ENCODE data around the gene TMEM59L. TPM values are rescaled to one million over a fixed set of nuclear protein-coding genes. Genes with fewer than 3 reads are reported as not detected.

Gene TMEM59L
- total and polyA plus RNA-seq, 5 donors from 2014 or later, result not detected

DNA sequence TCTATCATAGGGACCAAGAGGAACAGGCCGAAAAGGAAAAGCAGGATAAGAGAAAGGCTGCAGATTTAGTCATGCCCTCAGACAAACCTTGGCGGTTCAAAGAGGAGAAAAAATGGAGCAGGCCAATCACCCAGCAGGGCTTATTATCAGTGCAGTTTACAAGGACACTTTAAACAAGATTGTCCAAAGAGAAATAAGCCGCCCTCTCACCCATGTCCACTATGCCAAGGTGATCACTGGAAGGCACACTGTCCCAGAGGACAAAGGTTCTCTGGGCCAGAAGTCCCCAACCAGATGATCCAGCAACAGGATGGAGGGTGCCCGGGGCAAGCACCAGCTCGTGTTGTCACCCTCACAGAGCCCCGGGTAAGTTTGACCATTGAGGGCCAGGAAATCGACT, 32.4 kb upstream of the TMEM59L start:
- Histone ChIP-seq H3K9me3 (ENCODE audit: control insufficient read depth in 2 of 2, low read length in 2 of 2) (no peaks in the 10 kb centered on the region), H3K4me3 (ENCODE audit: low read depth, low read length) (no peak overlapping the region), H3K4me1 (ENCODE audit: control insufficient read depth, insufficient read depth, low read length, poor library complexity, severe bottlenecking) (no peaks in the 10 kb centered on the region), H3K27me3 (ENCODE audit: control insufficient read depth, insufficient read depth, low read length) (no peaks in the 10 kb centered on the region), H3K36me3 (ENCODE audit: control insufficient read depth, insufficient read depth, low read length) (peaks cover 16% of the 10 kb centered on the region), H3K27ac (ENCODE audit: insufficient read depth, low read length, poor library complexity, severe bottlenecking) (no peak overlapping the region)
- no peak overlapping the region for H3K4me3 Mint-ChIP-seq
- H3K9me3 Mint-ChIP-seq, result no peaks in the 10 kb centered on the region
- H3K4me1 Mint-ChIP-seq, result peaks cover 0 to 2% (median under 1%) of the 10 kb centered on the region in 4 donors
- H3K27me3 Mint-ChIP-seq, result peaks cover 4% of the 10 kb centered on the region
- no peak for ATAC-seq (ENCODE audit: low read depth in 2 of 2)
- DNase-seq, result no peak
- H3K36me3 Mint-ChIP-seq, result peaks cover 8% of the 10 kb centered on the region
- no peak overlapping the region for H3K27ac Mint-ChIP-seq

DNA sequence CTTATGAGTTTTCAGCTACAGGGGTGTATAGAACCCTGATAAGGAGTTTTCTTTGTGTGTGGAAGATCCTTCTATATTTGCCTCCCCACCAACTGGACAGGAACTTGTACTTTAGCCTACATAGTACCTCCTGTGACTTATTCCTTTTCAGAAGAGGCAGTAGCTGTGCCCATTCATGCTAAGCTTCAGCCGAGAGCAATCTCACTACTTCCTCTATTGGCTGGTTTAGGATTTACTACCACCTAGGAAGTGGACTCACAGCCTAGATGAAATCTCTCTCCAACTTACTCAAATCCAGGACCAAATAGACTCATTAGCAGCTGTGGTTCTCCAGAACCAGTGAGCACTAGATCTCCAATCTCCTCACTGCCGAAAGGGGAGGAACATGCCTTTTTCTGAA, 26.4 kb upstream of the TMEM59L start:
- peaks cover 6 to 41% (median 17%) of the 10 kb centered on the region in 4 donors for H3K4me1 Mint-ChIP-seq
- Histone ChIP-seq H3K27ac (ENCODE audit: insufficient read depth, low read length, poor library complexity, severe bottlenecking) (no peak overlapping the region), H3K4me1 (ENCODE audit: control insufficient read depth, insufficient read depth, low read length, poor library complexity, severe bottlenecking) (peaks cover 33% of the 10 kb centered on the region), H3K9me3 (ENCODE audit: control insufficient read depth in 2 of 2, low read length in 2 of 2) (no peaks in the 10 kb centered on the region), H3K4me3 (ENCODE audit: low read depth, low read length) (no peak overlapping the region), H3K36me3 (ENCODE audit: control insufficient read depth, insufficient read depth, low read length) (peaks cover 6% of the 10 kb centered on the region), H3K27me3 (ENCODE audit: control insufficient read depth, insufficient read depth, low read length) (no peaks in the 10 kb centered on the region)
- H3K36me3 Mint-ChIP-seq, result no peaks in the 10 kb centered on the region
- H3K27me3 Mint-ChIP-seq, result peaks cover 4% of the 10 kb centered on the region
- peak overlapping the region in 2 of 3 donors; percentile 10 to 14 for H3K27ac Mint-ChIP-seq
- H3K9me3 Mint-ChIP-seq, result no peaks in the 10 kb centered on the region
- ATAC-seq (ENCODE audit: low read depth in 2 of 2) (no peak), DNase-seq (no peak)
- H3K4me3 Mint-ChIP-seq, result peak overlapping the region in 3 of 4 donors; percentile 4 to 75 (median 71)

GRCh38 chr19:18587561-18587960, 25.1 kb upstream of the TMEM59L start:
- Mint-ChIP-seq H3K4me3 (peak overlapping the region in 3 of 4 donors; percentile 18 to 92 (median 59)), H3K27me3 (peaks cover 4% of the 10 kb centered on the region)

GRCh38 chr19:18587962-18588610, 24.6 kb upstream of the TMEM59L start:
- Histone ChIP-seq H3K4me1 (ENCODE audit: control insufficient read depth, insufficient read depth, low read length, poor library complexity, severe bottlenecking) (peaks cover 33% of the 10 kb centered on the region), H3K27me3 (ENCODE audit: control insufficient read depth, insufficient read depth, low read length) (no peaks in the 10 kb centered on the region), H3K9me3 (ENCODE audit: control insufficient read depth in 2 of 2, low read length in 2 of 2) (no peaks in the 10 kb centered on the region), H3K36me3 (ENCODE audit: control insufficient read depth, insufficient read depth, low read length) (peaks cover 6% of the 10 kb centered on the region), H3K27ac (ENCODE audit: insufficient read depth, low read length, poor library complexity, severe bottlenecking) (peak overlapping the region; percentile 91), H3K4me3 (ENCODE audit: low read depth, low read length) (peak overlapping the region; percentile 72)
- no peaks in the 10 kb centered on the region for H3K9me3 Mint-ChIP-seq
- DNase-seq (no peak), ATAC-seq (ENCODE audit: low read depth in 2 of 2) (peak; percentile 5 to 12)
- H3K4me3 Mint-ChIP-seq, result peak overlapping the region; percentile 92 to 93 (median 92)
- peak overlapping the region; percentile 85 to 93 (median 91) for H3K27ac Mint-ChIP-seq
- peaks cover 6 to 43% (median 17%) of the 10 kb centered on the region in 4 donors for H3K4me1 Mint-ChIP-seq
- no peaks in the 10 kb centered on the region for H3K36me3 Mint-ChIP-seq
- peaks cover 6% of the 10 kb centered on the region for H3K27me3 Mint-ChIP-seq

More at GRCh38 chr19:18587561-18587960, 25.1 kb upstream of the TMEM59L start:
- Mint-ChIP-seq H3K9me3 (no peaks in the 10 kb centered on the region), H3K27ac (peak overlapping the region in 2 of 3 donors; percentile 85 to 93), H3K36me3 (no peaks in the 10 kb centered on the region), H3K4me1 (peaks cover 6 to 43% (median 17%) of the 10 kb centered on the region in 4 donors)
- H3K9me3 ChIP-seq (ENCODE audit: control insufficient read depth in 2 of 2, low read length in 2 of 2), result no peaks in the 10 kb centered on the region
- ATAC-seq (ENCODE audit: low read depth in 2 of 2) (no peak), DNase-seq (no peak)
- H3K27ac ChIP-seq (ENCODE audit: insufficient read depth, low read length, poor library complexity, severe bottlenecking), result peak overlapping the region; percentile 91
- peaks cover 33% of the 10 kb centered on the region for H3K4me1 ChIP-seq (ENCODE audit: control insufficient read depth, insufficient read depth, low read length, poor library complexity, severe bottlenecking)
- no peaks in the 10 kb centered on the region for H3K27me3 ChIP-seq (ENCODE audit: control insufficient read depth, insufficient read depth, low read length)
- H3K36me3 ChIP-seq (ENCODE audit: control insufficient read depth, insufficient read depth, low read length), result peaks cover 6% of the 10 kb centered on the region
- H3K4me3 ChIP-seq (ENCODE audit: low read depth, low read length), result no peak overlapping the region

DNA sequence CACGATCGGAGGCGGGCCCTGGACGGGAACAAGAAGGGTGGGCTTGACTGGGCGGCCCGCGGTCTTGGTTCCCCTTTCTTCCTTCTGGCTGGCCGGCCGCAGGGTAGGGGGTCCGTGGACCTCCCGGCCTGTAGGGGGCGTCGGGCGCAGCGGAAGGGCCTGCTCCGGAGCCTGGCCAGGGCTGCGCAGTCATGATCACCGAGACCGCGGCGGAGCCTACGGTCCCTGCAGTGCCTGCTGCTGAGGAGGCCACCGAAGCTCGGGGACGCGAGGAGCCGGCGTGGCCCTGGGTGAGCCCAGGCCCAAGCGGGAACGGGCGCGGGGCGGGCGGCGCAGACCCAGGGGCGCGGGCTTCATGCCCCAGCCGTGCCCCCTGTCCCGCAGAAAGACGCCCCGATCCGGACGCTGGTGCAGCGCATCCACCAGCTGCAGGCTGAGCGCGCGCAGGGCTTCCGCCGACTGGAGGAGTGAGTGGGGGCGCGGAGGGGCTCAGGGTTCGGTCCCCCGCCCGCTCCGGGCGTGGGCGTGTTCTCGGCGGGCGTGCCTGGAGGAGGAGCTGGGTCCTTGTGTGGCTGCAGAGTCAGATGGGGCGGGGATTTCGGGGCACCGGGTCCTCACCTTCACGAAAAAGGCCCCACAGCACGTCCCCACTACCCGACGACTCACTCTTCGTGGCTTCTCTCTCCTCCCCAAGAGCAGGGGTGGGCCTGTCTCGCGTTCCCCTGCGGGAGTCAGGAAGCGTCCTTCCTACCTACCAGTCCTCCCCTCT, 23.9 kb upstream of the TMEM59L start, which contains the start of gene REX1BD:
Gene REX1BD (plus strand): TSS at position 188 of the 769 bp plus-strand sequence. CDS start 4 bp downstream, at position 192.
- H3K36me3 Mint-ChIP-seq, result no peaks in the 10 kb centered on the region
- peaks cover 6 to 47% (median 19%) of the 10 kb centered on the region in 4 donors for H3K4me1 Mint-ChIP-seq
- peak within 1 kb of the TSS; percentile 92 to 93 (median 92) for H3K4me3 Mint-ChIP-seq
- H3K4me3 ChIP-seq (ENCODE audit: low read depth, low read length), result peak within 1 kb of the TSS; percentile 72
- peak within 1 kb of the TSS; percentile 91 for H3K27ac ChIP-seq (ENCODE audit: insufficient read depth, low read length, poor library complexity, severe bottlenecking)
- peak within 1 kb of the TSS; percentile 92 to 98 (median 93) for H3K27ac Mint-ChIP-seq
- no peaks in the 10 kb centered on the region for H3K9me3 ChIP-seq (ENCODE audit: control insufficient read depth in 2 of 2, low read length in 2 of 2)
- DNase-seq (peak; percentile 80 to 90 (median 89)), ATAC-seq (ENCODE audit: low read depth in 2 of 2) (peak; percentile 80)
- peaks cover 6% of the 10 kb centered on the region for H3K36me3 ChIP-seq (ENCODE audit: control insufficient read depth, insufficient read depth, low read length)
- peaks cover 33% of the 10 kb centered on the region for H3K4me1 ChIP-seq (ENCODE audit: control insufficient read depth, insufficient read depth, low read length, poor library complexity, severe bottlenecking)
- H3K27me3 Mint-ChIP-seq, result peaks cover 8% of the 10 kb centered on the region
- H3K27me3 ChIP-seq (ENCODE audit: control insufficient read depth, insufficient read depth, low read length), result no peaks in the 10 kb centered on the region
- H3K9me3 Mint-ChIP-seq, result no peaks in the 10 kb centered on the region

DNA sequence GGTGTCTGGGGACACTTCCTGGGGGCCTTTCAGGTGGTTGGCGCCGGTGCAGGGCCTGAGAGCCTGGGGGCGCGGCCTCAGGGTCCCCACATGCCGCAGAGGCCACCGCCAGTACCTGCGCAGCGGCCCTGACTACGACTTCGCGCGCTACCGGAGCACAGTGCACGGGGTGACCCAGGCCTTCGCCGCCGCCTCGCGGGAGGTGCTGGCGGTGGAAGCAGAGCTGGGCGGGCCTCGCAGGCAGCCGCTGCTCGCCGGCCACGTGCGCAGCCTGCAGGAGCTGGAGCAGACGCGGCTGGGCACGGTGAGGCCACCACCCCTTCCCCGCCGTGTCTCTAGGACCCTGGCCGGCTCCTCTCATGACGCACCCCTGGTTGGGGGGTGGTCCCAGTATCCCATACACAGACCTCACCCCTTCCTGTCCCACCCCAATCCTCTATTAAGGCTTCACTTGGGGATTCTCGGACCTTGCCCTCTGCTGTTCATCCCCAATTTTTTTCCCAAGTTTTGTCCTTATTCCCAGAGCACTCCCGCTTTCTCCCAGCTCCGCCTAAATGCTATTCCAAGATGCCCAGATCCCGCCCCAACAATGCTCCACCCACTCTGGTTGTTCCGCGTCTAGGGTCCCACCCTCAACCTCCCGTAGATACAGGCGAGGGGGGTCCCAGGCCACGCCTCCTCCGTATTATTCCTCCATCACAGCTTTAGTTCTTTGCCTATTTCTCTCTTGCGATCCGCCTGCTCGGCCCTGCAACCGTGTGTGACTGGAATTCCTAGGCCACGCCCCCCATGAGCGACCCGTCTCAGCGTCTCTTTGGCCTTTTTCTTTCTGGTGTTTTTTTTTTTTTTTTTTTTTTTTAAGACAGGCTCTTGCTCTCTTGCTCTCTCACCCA, 23.0 kb upstream of the TMEM59L start:
- H3K4me1 Mint-ChIP-seq, result peaks cover 6 to 48% (median 19%) of the 10 kb centered on the region in 4 donors
- no peaks in the 10 kb centered on the region for H3K36me3 Mint-ChIP-seq
- peak; percentile 57 to 61 for ATAC-seq (ENCODE audit: low read depth in 2 of 2)
- H3K9me3 ChIP-seq (ENCODE audit: control insufficient read depth in 2 of 2, low read length in 2 of 2), result no peaks in the 10 kb centered on the region
- H3K36me3 ChIP-seq (ENCODE audit: control insufficient read depth, insufficient read depth, low read length), result peaks cover 6% of the 10 kb centered on the region
- H3K9me3 Mint-ChIP-seq, result no peaks in the 10 kb centered on the region
- H3K4me1 ChIP-seq (ENCODE audit: control insufficient read depth, insufficient read depth, low read length, poor library complexity, severe bottlenecking), result peaks cover 40% of the 10 kb centered on the region
- H3K27ac ChIP-seq (ENCODE audit: insufficient read depth, low read length, poor library complexity, severe bottlenecking), result peak overlapping the region; percentile 91
- H3K27me3 ChIP-seq (ENCODE audit: control insufficient read depth, insufficient read depth, low read length), result no peaks in the 10 kb centered on the region
- H3K4me3 ChIP-seq (ENCODE audit: low read depth, low read length), result peak overlapping the region; percentile 47
- H3K4me3 Mint-ChIP-seq, result peak overlapping the region; percentile 92 to 93 (median 92)
- peak; percentile 65 to 86 (median 78) for DNase-seq
- H3K27ac Mint-ChIP-seq, result peak overlapping the region; percentile 92 to 98 (median 92)
- peaks cover 10% of the 10 kb centered on the region for H3K27me3 Mint-ChIP-seq

All from CD4-positive, CD25-positive, alpha-beta regulatory T cell (primary cell).